ENCODE data around the gene AP2A1.

GRCh38 chr19:49763230-49763629 is 3.6 kb upstream of the AP2A1 start, which contains the start of gene TSKS:
- TF ChIP-seq CTCF (IDR thresholded peaks at IDR 0.05; ENCODE audit: insufficient read depth, low read length, poor library complexity, severe bottlenecking) (no peak), EZH2phosphoT487 (conservative IDR thresholded peaks at IDR 0.05; ENCODE audit: low read length) (no peak)

Measured in SU-DHL-6 (cell line).